Ishikawa (cell line): ENCODE measurements around the gene EML4.

Experiments
- CEBPB ChIP-seq: IDR thresholded peaks from 2 replicates; pipeline ENCODE4 v1.6.1; 2012
- EGR1 ChIP-seq: IDR thresholded peaks from 2 replicates; pipeline ENCODE4 v1.6.1; 2012
- EP300 ChIP-seq: IDR thresholded peaks from 2 replicates; pipeline ENCODE4 v1.6.1; 2012; ENCODE audit warnings: borderline replicate concordance
- RAD21 ChIP-seq: IDR thresholded peaks from 2 replicates; pipeline ENCODE4 v1.6.1; 2012; ENCODE audit warnings: low read depth
- TEAD4 ChIP-seq: IDR thresholded peaks from 2 replicates; pipeline ENCODE4 v1.6.1; 2012
- YY1 ChIP-seq: IDR thresholded peaks from 2 replicates; pipeline ENCODE4 v1.6.1; 2012; ENCODE audit warnings: low read depth
- ZBTB7A ChIP-seq: IDR thresholded peaks from 2 replicates; pipeline ENCODE4 v1.6.1; 2012; ENCODE audit warnings: low read depth

DNA sequence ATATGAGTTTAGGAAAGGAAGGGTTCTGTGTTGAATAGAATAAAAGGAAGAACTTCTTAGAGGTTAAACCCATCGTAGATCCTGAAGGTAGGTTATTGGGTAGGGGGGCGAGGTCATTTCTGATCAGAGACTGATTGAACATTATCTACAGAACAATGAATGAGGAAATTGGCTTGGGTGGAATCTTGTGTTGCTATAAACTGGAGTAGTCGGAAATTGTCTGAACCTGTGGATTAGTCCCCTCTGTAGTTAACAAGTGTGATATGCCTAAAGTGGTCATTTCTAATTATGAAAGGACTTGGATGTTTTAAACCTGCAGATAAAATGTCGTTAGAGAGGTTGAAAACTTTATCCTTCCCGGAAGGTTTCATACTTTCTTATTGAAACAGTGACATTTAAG lies 42.1 kb downstream of the EML4 start:
- TF ChIP-seq EGR1 (no peak), CEBPB (no peak), YY1 (no peak), RAD21 (no peak), EP300 (no peak), TEAD4 (no peak), ZBTB7A (no peak)
